Activated T-cell treated with anti-CD3 and anti-CD28 coated beads for 4 hours (primary cell): Measurements from ENCODE around the gene THADA.

ENCODE experiments used
- DNase-seq: peaks from one replicate; pipeline ENCODE4 v3.0.0-alpha.2; 2020

Gene THADA

DNA sequence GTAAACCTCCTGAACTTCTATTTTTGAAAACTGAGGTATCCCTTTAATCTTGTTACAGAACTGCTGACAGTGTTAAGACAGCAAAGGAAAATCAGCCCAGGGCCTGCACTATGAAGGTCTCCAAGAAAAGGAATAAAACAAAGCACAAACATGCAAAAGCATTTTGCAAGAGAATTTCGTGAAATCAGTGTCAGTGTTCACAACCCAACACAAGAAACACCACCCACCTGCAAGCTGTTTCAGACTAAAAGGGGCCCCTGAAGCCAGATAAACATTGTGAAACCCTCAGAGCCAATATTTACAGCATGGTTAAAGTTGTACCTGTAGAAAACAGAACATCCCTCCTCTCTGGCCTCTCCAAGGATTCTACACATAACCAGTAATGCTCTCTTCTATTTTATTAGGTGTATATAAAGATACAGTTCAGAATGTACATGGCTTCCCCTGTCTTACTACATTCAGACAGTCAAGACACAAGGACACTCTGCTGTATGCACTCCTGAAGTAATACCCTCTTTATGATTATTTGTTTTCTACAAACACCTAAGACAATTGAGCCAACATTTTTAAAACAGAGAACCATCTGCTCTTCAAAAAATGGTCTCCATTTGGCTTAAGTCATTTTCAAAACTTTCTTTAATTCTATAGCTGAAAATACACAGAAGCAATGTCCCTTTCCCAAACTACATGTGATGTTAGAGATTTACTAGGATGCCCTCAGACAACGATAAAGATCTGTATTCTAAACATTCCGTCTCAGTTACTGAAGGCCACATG is 219.9 kb downstream of the THADA start:
- no peak for DNase-seq

DNA sequence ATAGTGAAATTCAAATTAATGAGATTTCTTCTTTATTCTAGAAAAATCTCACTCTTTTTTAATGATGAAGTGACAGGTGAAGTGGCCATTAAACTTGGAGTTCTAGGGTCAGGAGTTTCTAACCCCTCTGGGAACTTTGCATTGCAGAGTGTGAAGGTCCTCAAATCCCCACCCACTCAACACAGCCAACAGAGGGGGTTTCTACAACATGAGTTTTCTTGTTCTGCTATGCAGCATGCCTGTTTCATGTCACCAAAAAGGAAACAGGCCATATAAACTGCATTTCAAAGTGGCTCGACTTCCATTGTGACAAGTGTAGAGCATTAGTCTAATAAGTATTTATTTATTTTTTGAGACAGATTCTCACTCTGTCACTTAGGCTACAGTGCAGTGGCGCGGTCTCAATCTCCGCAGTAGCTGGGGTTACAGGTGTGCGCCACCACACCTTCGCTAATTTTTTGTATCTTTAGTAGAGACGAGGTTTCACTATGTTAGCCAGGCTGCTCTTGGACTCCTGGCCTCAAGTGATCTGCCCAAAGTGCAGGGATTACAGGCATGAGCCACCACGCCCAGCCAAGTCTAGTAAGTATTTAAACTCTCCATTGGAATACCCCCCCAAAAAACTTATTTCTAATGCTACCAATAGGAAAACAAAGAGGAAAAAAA is 223.3 kb downstream of the THADA start:
- DNase-seq = no peak

- DNase-seq = no peak
These were observed 225.1 kb downstream of the THADA start for GRCh38 chr2:43370705-43371104.

DNA sequence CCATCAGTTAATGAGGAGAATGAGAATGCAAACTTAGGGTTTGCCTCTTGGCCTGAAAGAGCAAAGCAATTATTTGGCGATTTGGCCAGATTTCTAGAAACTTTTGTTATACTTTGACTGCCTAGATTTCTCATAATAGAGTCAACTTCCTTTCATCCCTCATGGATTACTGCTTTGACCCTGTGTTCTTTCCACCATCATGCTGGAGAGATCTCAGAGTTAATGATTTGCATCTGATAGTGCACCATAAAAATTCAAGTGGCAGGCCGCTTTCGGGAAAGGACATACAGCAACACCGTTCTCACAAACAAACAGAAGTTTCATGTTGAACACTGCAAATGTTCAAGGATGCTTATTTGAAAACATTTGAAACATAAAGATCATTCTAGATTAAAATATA is 225.7 kb downstream of the THADA start:
- DNase-seq = no peak

- no peak for DNase-seq
These were observed 227.1 kb downstream of the THADA start for GRCh38 chr2:43368483-43369385.

DNA sequence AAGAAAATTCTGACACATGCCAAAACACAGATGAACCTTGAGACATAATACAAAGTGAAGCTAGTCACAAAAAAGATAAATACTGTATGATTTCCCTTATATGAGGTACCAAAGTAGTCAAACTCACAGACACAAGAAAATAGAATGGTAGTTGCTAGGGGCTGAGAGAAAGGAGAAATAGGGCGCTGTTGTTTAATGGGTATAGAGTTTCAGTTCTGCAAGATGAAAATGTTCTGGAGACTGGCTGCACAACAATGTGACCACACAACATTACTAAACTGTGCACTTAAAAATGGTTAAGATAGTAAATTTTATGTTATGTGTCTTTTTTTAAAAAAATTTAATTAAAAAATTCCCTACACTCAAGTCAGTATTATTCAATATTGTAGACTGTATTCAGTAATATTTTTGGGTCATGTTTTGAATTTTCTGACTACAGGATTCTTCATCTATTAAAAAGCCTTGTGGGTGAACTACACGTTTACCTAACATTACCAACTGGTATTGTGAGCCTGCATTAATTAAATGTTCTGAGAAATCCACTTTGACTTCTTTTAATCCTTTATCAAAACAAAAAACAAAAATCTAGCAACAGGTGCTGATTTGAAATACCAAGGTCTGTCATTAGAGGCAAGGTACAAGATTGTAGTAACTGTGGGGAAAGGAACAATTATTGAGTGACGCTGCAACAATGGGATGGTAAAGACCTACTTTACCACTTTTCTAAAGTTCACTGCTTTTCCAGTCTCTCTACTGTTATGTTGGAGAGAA is 228.6 kb downstream of the THADA start:
- DNase-seq = no peak

- no peak for DNase-seq
These were observed 232.7 kb downstream of the THADA start for GRCh38 chr2:43363120-43363519.

- DNase-seq = no peak
These were observed 234.6 kb downstream of the THADA start for GRCh38 chr2:43361286-43361685.

DNA sequence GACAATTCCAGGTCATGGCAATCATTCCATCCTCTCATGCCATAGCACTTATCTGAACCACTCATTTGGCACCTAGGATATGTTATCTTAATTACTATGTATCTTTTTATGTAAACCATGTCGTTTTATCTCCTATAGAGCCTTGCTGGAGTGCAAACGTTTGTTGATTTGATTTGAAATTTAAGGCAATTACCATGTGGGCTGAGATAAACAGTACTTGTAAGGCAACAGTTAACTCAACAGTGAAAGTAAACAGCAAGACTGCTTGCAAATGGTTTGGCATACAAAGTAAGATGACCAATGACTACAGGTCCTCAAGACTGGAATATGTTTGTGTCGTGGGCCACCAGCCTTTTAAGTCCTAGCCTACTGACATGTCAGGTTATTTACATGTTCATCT is 235.7 kb downstream of the THADA start:
- no peak for DNase-seq

- DNase-seq = no peak
These were observed 237.2 kb downstream of the THADA start for GRCh38 chr2:43358410-43359201.

GRCh38 chr2:43356774-43357173 is 239.1 kb downstream of the THADA start:
- no peak for DNase-seq

DNA sequence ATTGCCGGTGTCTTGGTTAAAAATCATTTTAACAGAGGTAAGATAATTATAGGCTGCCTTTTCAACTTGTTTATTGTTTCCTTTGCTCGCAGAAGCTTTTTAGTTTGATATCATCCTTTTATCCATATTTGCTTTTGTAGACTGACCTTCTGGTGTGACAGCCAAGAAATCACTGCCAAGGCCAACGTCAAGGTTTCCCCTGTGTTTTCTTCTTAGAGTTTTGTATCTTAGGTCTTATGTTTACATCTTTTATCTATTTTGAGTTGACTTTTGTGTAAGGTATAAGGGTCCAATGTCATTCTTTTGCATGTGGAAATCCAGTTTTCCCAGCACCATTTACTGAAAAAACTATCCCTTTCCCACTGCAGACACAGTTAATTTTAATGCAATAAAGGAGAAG is 240.4 kb downstream of the THADA start:
- no peak for DNase-seq

DNA sequence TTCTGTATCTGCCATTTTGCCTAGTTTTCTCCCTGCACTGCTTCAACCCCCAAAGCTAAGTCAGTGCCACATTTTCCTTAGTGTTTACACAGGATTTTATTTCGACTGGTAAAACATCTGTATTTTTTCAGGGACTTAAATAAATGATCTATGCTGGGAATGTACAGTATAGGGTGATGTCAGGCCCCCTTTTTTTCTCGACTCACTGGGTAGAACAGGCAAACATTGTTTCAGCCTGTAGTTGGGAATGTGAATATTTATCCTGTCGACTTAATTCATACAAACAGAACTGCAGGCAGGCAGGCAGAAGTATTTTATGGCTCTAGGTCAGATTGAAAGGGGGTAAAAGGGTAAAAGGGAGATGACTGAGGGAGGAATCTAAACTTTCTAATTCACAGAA is 245.9 kb downstream of the THADA start:
- DNase-seq = no peak

GRCh38 chr2:43348908-43349661 is 246.8 kb downstream of the THADA start:
- no peak for DNase-seq

- no peak for DNase-seq
These were observed 248.1 kb downstream of the THADA start for GRCh38 chr2:43347746-43348145.

DNA sequence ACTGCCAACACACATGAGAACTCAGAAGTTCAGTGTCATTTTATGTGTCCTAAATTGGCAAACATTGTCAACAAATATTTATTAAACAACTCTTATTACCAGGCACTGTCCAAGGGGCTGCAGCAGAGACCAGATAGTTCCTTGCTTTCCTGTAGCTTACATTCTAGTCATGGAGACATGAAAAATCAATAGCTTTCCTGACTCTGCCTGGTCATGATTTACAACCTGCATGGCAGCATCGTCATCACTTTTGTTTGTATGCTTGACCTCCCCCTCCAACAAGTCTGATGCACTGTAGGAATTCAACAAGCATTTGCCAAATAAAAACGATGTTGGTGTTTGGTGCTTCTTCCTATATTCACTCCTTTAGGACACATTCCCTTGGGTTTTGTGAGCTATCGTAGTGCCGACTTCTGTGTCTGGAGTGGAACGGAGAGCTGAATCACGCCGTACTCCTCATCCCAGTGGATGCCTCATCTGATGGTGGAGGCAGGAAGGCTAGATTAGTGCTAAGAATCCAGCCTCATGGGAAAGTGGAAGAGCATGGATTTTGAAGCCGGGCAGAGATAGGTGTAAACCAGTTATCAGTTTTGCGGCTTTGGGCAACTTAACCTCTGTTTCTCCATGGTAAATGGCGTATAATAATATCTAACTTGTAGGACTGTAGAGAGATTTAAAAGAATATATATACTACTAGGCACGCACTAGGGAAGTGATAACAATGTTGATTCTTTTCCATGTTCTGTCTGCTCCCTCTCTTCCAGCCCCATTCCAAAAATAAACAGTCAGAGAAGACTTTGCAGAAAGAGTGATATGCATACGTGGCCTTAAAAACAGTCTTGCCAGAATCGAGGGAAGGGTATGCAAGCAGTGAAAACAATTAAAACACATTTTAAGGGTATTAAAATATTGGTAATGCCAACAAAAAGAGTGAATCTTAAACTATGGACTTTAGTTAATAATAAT is 249.0 kb downstream of the THADA start:
- DNase-seq = no peak

- DNase-seq = no peak
These were observed 250.0 kb downstream of the THADA start for GRCh38 chr2:43345872-43346271.

- DNase-seq = no peak
These were observed 250.4 kb downstream of the THADA start for GRCh38 chr2:43345391-43345813.

DNA sequence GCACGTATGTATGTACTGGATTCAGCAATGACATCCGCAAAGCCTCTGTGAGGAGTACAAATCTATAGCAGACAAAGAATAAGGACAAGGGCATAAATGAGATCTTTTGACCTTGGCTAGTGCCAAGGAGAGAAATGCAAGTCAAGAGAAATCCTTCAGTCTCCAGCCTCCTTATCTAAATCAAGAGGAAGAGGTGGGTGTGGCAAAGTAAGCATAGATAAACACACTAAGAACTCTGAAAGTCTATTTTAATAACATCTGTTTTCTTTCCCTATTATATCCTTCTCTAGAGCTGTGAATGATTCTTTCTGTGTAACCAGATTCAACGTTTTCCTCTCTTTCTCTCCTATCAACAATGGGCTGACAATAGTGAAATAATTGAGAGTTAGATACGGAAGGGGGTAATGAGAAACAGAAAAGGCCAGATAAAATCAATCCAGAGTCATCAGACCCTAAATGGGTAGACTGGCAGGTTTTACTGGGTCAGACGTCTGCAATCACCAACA is 250.9 kb downstream of the THADA start:
- DNase-seq = no peak
